ENCODE results near the gene TIGD6.

GRCh38 chr5:150000256-150000989 is at the start of gene TIGD6, which contains the start of gene HMGXB3:
- TF ChIP-seq CTCF (IDR thresholded peaks at IDR 0.05) (peak in 3 of 4 experiments; percentile 12 to 37 (median 15)), POLR2AphosphoS5 (IDR thresholded peaks at IDR 0.05) (peak; percentile 96)

All from prostate gland (tissue), 2 donors.